Brain pericyte (primary cell): ENCODE measurements around the gene PODNL1.

Source experiments
- DNase-seq: peaks from one replicate; pipeline ENCODE4 v3.0.0-alpha.2; 2012; ENCODE audit warnings: low read depth, low spot score

PODNL1 gene

DNA sequence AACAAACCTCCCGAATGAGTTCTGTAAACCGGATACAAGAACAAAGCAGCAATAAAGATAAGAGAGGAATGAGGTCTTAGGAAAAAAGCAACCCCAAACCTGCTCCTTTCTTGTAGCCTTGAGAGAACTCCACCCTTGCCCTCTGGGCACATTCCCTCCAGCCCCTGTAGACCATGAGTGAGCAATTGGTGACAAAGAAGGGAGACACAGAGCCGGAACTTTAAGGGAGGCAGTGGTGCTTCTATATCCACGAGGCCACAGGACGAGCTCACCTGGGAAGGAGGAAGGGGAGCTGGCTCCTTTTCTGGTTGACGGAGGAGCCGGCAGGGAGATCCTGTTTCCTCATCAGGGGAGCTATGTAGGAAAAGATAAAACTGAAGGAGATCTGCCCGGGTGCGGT, 45.3 kb downstream of the PODNL1 start:
- no peak for DNase-seq

DNA sequence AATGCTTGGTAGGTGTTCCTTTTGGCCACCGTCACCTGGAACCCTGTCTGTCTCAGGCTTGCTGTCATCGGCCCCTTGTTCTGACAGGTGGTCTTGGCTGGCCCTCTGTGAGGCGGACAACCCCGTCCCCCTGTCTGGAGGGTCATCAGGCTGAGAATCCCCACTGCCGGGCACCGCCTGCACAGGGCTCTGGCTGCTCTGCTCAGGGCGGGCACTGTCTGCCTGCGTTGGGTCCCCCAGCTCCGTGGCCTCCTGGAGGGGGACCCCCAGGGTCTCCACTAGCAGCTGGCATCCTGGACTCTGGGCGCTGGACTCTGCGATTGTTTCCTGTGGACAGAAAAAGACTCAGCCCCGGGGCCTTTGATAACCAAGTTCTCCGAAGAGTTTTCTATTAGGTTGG, 48.1 kb downstream of the PODNL1 start:
- no peak for DNase-seq

DNA sequence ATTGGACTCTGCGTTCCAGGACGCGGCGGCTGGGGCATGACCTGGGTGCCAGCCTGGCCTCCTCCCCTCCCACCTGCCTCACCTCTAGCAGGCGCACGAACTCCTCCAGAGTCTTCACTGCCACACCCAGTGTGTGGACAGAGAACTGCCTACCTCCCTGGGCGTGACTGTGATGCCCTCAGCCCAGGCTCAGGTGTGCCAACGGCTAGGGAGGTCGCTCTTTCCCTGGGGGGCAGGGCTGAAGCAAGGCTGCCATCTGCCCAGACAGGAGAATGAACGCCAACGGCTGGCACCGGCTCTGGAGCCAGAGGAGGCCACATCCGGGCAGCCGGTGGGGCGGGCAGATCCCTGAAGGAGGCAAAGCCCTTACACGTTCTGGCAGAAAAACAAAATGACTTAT, 49.9 kb downstream of the PODNL1 start:
- DNase-seq = no peak

GRCh38 chr19:13887517-13887916, 50.7 kb downstream of the PODNL1 start:
- DNase-seq = no peak

- no peak for DNase-seq
Measured at GRCh38 chr19:13887018-13887436, 51.2 kb downstream of the PODNL1 start.

DNA sequence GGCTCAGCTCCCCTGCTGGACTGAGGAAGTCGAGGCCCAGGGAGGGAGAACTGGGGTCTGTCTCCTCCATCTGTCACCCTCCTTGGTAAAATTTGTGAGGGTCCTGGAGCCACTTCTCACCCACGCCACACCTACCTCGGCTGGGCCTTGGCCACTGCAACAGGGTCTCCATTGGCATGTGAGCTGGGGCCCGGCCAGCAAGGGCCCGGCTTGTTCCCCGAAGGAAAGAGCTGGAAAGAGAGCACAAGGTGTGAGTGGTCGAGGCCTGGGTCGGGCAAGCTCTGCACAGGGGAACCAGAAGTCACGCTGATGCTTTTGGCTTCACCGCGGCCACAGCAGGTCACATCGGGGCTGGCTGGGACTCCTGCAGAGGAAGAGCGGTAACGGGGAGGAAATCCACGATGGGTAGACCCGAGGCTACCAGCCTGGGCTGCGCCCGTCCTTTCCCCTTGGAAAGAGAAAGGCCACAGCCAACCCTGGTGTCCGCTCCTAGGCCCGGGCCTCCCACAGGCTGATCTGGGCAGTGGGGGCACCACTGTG, 52.3 kb downstream of the PODNL1 start:
- no peak for DNase-seq

GRCh38 chr19:13884726-13885591, 53.3 kb downstream of the PODNL1 start:
- DNase-seq = no peak

DNA sequence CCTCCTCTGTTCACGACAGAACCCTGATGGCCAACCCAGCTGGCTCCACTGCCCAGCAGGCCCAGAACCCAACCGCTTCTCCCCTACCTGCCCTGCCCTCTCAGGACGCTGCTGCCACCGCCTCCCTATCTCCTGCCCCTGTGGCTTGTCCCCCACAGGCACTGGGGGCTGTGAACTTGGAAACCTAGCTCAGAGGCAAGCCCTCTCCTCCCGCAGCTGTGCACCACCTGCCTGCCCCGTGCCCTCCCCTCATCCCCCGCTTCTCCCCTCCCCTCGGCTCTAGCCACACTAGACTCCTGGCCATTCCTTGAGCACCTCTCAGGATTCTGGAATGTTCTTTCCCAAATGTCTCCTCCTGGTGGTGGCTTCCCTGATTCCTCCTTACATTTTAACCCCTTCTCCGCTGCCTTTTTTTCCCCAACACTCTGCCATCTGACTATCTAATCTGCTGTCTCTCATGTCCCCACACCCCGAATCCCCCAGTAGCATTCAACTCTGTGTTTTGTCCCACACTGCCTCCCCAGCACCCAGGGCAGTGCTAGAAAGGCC, 54.6 kb downstream of the PODNL1 start:
- DNase-seq = no peak

DNA sequence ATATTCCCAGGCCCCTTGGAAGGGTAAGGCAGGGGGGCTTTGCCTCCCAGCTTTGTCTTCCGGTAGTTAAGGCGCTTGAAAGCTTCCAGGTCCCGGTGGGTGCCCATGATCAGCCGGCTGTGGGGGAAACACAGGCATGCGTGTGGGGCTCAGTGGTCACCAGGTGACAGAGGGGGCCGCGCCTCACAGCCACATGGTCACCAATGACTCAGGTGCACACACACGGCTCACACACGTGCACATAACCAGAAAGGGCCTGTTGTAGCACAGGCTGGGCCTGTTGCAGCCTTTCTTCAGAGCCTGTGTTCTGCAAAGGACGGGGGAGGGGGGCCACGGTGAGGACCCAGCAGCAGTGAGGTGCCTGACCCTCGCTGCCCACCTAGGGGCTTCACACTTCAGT, 55.4 kb downstream of the PODNL1 start:
- no peak for DNase-seq

- no peak for DNase-seq
Measured at GRCh38 chr19:13882419-13882795, 55.8 kb downstream of the PODNL1 start.

DNA sequence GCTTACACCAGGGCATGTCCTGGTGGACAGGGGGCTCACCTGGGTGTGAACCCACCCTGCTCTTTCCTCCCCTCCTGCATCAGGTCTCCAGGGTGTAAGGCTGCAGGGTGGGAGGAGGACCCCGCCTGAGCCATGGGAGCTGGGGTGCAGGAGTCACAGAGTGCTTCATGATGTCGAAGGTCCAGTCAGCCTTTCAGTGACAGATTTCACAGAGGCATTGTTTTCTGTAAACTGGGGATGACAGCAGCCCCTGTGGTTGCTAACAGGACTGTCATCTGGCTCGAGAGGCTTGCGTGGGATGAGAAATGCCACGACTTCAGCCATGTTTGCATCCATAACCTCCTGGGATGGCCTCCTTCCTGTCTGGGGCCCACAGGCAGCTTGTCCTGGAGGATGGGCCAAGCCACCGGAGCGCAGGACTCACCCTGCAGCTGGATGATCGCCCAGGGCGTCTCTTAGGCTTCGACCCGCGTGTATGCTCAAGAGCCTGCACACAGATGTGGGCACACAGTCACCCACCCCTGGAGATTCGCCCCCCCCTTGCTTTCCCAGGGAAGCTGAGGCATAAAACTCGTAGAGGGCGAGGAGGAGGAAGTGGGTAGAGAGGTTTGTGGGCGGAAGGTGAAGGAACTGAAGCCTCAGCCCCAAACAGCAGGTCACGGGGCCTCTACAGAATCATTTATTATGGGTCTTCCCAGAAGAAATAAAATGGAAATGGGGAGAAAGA, 56.4 kb downstream of the PODNL1 start:
- DNase-seq = no peak

DNA sequence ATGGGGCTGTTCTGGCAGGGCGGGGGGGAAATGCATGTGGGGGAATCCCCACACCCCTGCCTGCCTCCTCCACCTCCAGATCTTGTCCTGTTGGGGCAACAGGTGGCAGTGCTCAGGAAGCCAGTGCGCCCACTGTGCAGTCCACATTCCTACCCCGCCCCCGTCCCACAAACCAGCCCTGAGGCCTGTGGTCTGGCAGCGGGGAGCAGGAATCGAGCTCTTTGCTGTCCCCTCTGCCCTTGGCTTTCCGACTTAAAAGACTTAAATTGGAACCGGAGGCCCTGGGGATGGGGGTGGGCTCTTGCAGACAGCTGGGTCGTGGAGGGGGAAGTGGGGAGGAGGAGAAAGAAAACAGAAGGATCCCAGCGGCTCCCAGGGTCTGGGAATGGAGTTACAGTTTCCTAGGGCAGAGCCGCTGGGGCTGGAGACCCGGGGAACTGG, 56.9 kb downstream of the PODNL1 start:
- DNase-seq = no peak
